Cardiac muscle cell (in vitro differentiated cells and primary cell): ENCODE data around the gene EIF3L. TPM values are rescaled to one million over a fixed set of nuclear protein-coding genes. Genes with fewer than 3 reads are reported as not detected.
A peak's percentile ranks its signal among the peaks of the same experiment; 100 is the strongest.

Source experiments
- DNase-seq, 2 donors: peaks; one replicate each; pipeline versions ENCODE4 v3.0.0 to v3.0.0-alpha.2; 2010 to 2017; ENCODE audit warnings: low read depth in 1 of 2, low spot score in 1 of 2
- H3K27ac ChIP-seq: fragments of 200-600 bp; sonication (generic); 2 replicates; pipeline ENCODE4 v1.5.1; 2016
- H3K27me3 ChIP-seq: fragments of 200-600 bp; sonication (generic); 2 replicates; pipeline ENCODE4 v1.6.0; 2016; ENCODE audit warnings: control low read depth
- H3K36me3 ChIP-seq: fragments of 200-600 bp; sonication (generic); 2 replicates; pipeline ENCODE4 v1.5.1; 2016; ENCODE audit warnings: control low read depth
- H3K4me1 ChIP-seq: fragments of 200-600 bp; sonication (generic); 2 replicates; pipeline ENCODE4 v1.8.1; 2017; ENCODE audit warnings: low read depth, mild to moderate bottlenecking, mixed run types
- H3K4me3 ChIP-seq: fragments of 200-600 bp; sonication (generic); 2 replicates; pipeline ENCODE4 v1.5.1; 2016; ENCODE audit warnings: mild to moderate bottlenecking
- H3K9me3 ChIP-seq: fragments of 200-600 bp; sonication (generic); 2 replicates; pipeline ENCODE4 v1.5.1; 2017; ENCODE audit warnings: low read depth, mild to moderate bottlenecking, control low read depth
- CTCF ChIP-seq: IDR thresholded peaks from 2 replicates; pipeline ENCODE4 v1.5.1; 2012; ENCODE audit warnings: low read depth, mild to moderate bottlenecking, low read length
- polyA plus RNA-seq: library from polyadenylated mRNA; unstranded; fragments of >200 nt; fragmentation: Nextera tagmentation; extraction: Ambion mirVana; gene quantifications from 2 replicates; pipeline ENCODE4 v1.2.1, GENCODE V29; 2016
- total RNA-seq: library from RNA; depleted of rRNA; stranded (reverse); fragments of >200 nt; gene quantifications from 2 replicates; pipeline ENCODE4 v1.2.3, GENCODE V29; 2016

EIF3L gene
- total and polyA plus RNA-seq, 2 experiments from 2014 or later: 213 to 422 TPM

DNA sequence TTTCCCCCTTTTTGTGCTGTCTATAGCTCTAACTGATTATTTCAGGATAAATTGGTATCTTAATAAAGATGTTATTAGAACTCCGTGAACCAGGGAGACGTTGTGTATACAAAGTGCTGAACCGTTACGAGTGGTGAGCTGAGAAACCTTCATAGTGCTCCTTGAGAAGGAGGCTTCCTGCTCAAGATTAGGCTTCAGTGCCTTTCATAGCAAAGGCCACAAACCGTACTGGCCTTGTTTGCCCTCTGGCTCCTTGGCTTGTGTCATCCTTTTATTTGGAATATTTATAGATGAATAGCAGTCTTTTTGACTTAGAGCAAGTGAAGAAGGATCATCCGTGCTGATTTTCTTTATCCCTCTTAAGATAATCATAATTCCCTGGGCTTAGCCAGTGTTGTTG, 16.3 kb downstream of the EIF3L start:
- Histone ChIP-seq H3K4me3 (no peak overlapping the region), H3K27me3 (no peaks in the 10 kb centered on the region), H3K27ac (no peak overlapping the region), H3K9me3 (no peaks in the 10 kb centered on the region), H3K36me3 (peaks cover 57% of the 10 kb centered on the region), H3K4me1 (peaks cover 9% of the 10 kb centered on the region)
- TF ChIP-seq CTCF: no peak
- no peak for DNase-seq

DNA sequence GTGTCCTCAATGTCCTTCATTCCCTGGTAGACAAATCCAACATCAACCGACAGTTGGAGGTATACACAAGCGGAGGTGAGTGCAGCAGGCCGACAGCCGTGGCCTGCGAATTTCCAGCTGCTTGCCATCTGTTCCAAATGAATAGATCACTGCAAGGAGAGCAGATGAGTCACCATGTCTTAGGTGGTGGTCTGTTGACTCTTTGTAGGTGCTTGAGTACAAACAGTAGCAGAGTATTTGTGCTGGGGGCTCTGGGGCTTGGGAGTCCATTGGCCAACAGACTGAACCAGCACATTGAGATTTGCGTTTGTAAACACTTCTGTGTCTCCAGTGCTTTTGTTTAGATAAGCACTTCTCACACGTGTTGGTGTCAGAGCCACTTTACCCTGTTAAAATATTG, 21.1 kb downstream of the EIF3L start:
- Histone ChIP-seq H3K36me3 (peaks cover 75% of the 10 kb centered on the region), H3K4me3 (no peak overlapping the region), H3K9me3 (no peaks in the 10 kb centered on the region), H3K4me1 (no peaks in the 10 kb centered on the region), H3K27ac (no peak overlapping the region), H3K27me3 (no peaks in the 10 kb centered on the region)
- no peak for TF ChIP-seq CTCF
- no peak for DNase-seq

- Histone ChIP-seq H3K27me3 (no peaks in the 10 kb centered on the region), H3K27ac (no peak overlapping the region), H3K4me3 (no peak overlapping the region), H3K36me3 (peaks cover 48% of the 10 kb centered on the region), H3K4me1 (no peaks in the 10 kb centered on the region), H3K9me3 (no peaks in the 10 kb centered on the region)
- no peak for TF ChIP-seq CTCF
- peak in 1 of 2 donors; percentile 56 for DNase-seq
Observed at GRCh38 chr22:37880668-37881440, 31.6 kb downstream of the EIF3L start.

DNA sequence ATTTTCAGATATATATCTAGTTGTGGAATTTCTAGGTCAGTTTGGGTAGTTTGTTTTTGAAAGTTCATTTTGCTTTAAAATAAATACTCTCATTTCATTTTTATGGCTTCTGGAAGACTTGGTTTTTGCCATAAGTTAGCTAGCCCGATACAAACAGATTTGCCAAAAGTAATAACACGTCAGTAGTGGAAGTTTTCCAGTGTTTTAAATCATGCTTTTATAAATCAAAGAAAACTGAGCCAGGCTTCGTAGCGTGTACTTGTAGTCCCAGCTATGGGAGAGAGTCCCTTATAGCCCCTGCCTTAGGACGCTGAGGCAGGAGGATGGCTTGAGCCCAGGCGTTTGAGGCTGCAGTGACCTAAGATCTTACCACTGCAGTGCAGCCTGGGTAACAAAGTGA, 35.2 kb downstream of the EIF3L start:
- Histone ChIP-seq H3K27me3 (no peaks in the 10 kb centered on the region), H3K9me3 (no peaks in the 10 kb centered on the region), H3K4me3 (no peak overlapping the region), H3K27ac (no peak overlapping the region), H3K36me3 (peaks cover 31% of the 10 kb centered on the region), H3K4me1 (no peaks in the 10 kb centered on the region)
- TF ChIP-seq CTCF: no peak
- DNase-seq: no peak

- DNase-seq: peak; percentile 53 to 97
- no peaks in the 10 kb centered on the region for H3K4me1 ChIP-seq
- no peaks in the 10 kb centered on the region for H3K9me3 ChIP-seq
- H3K27ac ChIP-seq: peak overlapping the region; percentile 60
- no peaks in the 10 kb centered on the region for H3K27me3 ChIP-seq
- TF ChIP-seq CTCF: peak; percentile 78
- no peak overlapping the region for H3K4me3 ChIP-seq
- peaks cover 17% of the 10 kb centered on the region for H3K36me3 ChIP-seq
Observed at GRCh38 chr22:37887584-37888378, 38.6 kb downstream of the EIF3L start.
